SK-N-SH (cell line): ENCODE measurements around the gene LGR4.

Source experiments
- CHD2 ChIP-seq: fragments of 150-350 bp; IDR thresholded peaks from 2 replicates; pipeline ENCODE4 v1.6.1; 2018; ENCODE audit warnings: low read length; ENCODE audit not compliant: partially characterized antibody
- CTCF ChIP-seq: fragments of 200-600 bp; sonication (generic); IDR thresholded peaks from 2 replicates; pipeline ENCODE4 v1.6.1; 2017; ENCODE audit warnings: antibody characterized with exemption, mild to moderate bottlenecking, moderate library complexity
- ELF1 ChIP-seq: IDR thresholded peaks from 2 replicates; pipeline ENCODE4 v1.4.0; 2012
- MAX ChIP-seq: IDR thresholded peaks from 2 replicates; pipeline ENCODE4 v1.4.0; 2012; ENCODE audit warnings: low read depth
- MXI1 ChIP-seq: IDR thresholded peaks from 2 replicates; pipeline ENCODE4 v1.6.1; 2012; ENCODE audit warnings: mild to moderate bottlenecking, low read depth, low read length, improper control_type of control experiment
- POLR2AphosphoS5 ChIP-seq: IDR thresholded peaks from 2 replicates; pipeline ENCODE4 v1.6.1; 2012; ENCODE audit warnings: low read depth, low read length
- RAD21 ChIP-seq: IDR thresholded peaks from 2 replicates; pipeline ENCODE4 v1.6.1; 2012; ENCODE audit warnings: mild to moderate bottlenecking, low read length
- REST ChIP-seq: IDR thresholded peaks from 2 replicates; pipeline ENCODE4 v1.6.1; 2012; ENCODE audit warnings: mild to moderate bottlenecking, low read depth, low read length, moderate library complexity
- SIN3A ChIP-seq: IDR thresholded peaks from 2 replicates; pipeline ENCODE4 v1.6.1; 2012; ENCODE audit warnings: low read depth, mild to moderate bottlenecking, low read length, moderate library complexity, borderline replicate concordance
- USF1 ChIP-seq: IDR thresholded peaks from 2 replicates; pipeline ENCODE4 v1.4.0; 2012; ENCODE audit warnings: low read depth, borderline replicate concordance
- YY1 ChIP-seq: IDR thresholded peaks from 2 replicates; pipeline ENCODE4 v1.4.0; 2012; ENCODE audit warnings: low read depth, mild to moderate bottlenecking
- ZBTB33 ChIP-seq: IDR thresholded peaks from 2 replicates; pipeline ENCODE4 v1.4.0; 2012; ENCODE audit warnings: low read depth, borderline replicate concordance

DNA sequence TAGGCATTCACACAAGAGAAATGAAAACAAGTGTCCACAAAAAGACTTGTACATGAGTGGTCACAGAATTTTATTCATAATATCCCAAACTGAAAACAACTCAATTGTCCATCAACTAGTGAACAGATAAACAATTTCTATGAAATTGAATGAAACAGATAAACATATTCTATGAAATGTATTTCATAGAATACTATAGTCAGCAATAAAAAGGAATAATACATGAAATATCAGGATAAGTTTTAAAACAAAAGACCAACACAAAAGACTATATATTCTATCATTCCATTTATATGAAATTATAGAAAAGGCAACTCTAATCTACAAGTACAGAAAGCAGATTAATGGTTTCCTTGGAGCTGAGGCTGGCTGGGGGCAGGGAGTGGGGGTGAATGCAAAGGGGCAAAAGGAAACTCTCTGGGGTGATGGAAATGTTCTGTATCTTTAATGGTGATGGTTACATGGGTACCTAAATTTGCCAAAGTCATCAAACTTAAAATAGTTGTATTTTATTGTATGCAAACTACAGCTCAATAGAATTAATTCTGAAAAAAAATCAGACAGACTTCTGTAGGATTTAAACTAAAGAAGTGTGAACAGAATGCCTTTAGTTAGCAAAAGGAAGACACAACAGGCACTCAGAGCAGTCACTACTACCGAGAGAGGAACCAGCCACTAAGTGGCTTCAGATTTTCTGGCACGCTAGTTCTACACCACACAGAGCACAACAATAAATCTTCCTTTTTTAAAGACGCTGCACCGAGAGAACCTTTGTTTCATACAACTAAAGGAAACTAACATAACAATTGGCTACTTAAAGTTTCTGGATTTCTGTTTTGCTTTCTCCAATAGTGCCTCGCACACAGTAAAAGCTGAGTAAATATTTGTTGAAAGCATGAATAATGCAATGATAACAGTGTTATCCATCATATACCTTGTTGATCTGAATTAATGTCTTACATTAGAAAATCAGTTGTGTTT lies 124.9 kb downstream of the LGR4 start:
- TF ChIP-seq POLR2AphosphoS5 (no peak), RAD21 (no peak), ZBTB33 (no peak), SIN3A (no peak), YY1 (no peak), CTCF (no peak), MXI1 (no peak), MAX (no peak), CHD2 (no peak), REST (no peak), ELF1 (no peak), USF1 (no peak)
